Heart right ventricle (tissue), 16 donors: ENCODE results near the gene SRL. TPM values are rescaled to one million over a fixed set of nuclear protein-coding genes. Genes with fewer than 3 reads are reported as not detected.
A peak's percentile ranks its signal among the peaks of the same experiment; 100 is the strongest.

Source experiments
- ATAC-seq, 8 donors: fragments of 200-7000 bp; cut with Tn5 transposase; one replicate each; pipeline ENCODE4 v1.9.1; 2020; ENCODE audit warnings: mild to moderate bottlenecking in 8 of 8, moderate library complexity in 8 of 8, moderate number of reproducible peaks in 1 of 8
- DNase-seq, 2 donors: peaks; one replicate each; pipeline ENCODE4 v3.0.0-alpha.2; 2020
- H3K27ac ChIP-seq, 10 donors: fragments of 200-600 bp; sonication (generic) in 2 of 10; one replicate each; pipeline versions ENCODE4 v1.5.0 to v1.8.0; 2020 to 2022; ENCODE audit warnings: mild to moderate bottlenecking in 3 of 10
- H3K27me3 ChIP-seq, 7 donors: fragments of 200-600 bp; one replicate each; pipeline ENCODE4 v1.8.0; 2021 to 2022; ENCODE audit warnings: mild to moderate bottlenecking in 2 of 7
- H3K36me3 ChIP-seq, 9 donors: fragments of 200-600 bp; sonication (generic) in 1 of 9; one replicate each; pipeline versions ENCODE4 v1.5.0 to v1.8.0; 2020 to 2022; ENCODE audit warnings: mild to moderate bottlenecking in 2 of 9
- H3K4me1 ChIP-seq, 9 donors: fragments of 200-600 bp; sonication (generic) in 1 of 9; one replicate each; pipeline versions ENCODE4 v1.5.0 to v1.8.0; 2020 to 2022; ENCODE audit warnings: mild to moderate bottlenecking in 4 of 9
- H3K4me3 ChIP-seq, 10 donors: fragments of 200-600 bp; sonication (generic) in 2 of 10; one replicate each; pipeline versions ENCODE4 v1.5.0 to v1.8.0; 2020 to 2022; ENCODE audit warnings: mild to moderate bottlenecking in 7 of 10, moderate library complexity in 2 of 10
- H3K9me3 ChIP-seq, 11 donors: fragments of 200-600 bp in 10 of 11; sonication (generic) in 2 of 11; one replicate each; pipeline versions ENCODE4 v1.5.0 to v1.8.0; 2013 to 2022; ENCODE audit warnings: mild to moderate bottlenecking in 2 of 11, control low read depth in 1 of 11, moderate library complexity in 1 of 11
- WGBS, 2 donors: extraction: QIAGEN DNeasy Blood & Tissue Kit; methylation state at CpG; one replicate each; pipeline ENCODE4 v1.1.7; 2013; ENCODE audit warnings: inconsistent platforms in 1 of 2; 5-methylcytosine and 5-hydroxymethylcytosine counted together
- intact Hi-C, 10 donors: fragments of 100-400 bp; cut with DNase I; formaldehyde crosslinking; loops; one replicate each; pipeline versions ENCODE4 v1.11.1 to v1.14.2; 2022
- polyA plus RNA-seq, 2 donors: library from polyadenylated mRNA; stranded (reverse); fragments of 200-250 nt; gene quantifications; one replicate each; pipeline ENCODE4 v1.2.3, GENCODE V29; 2013
- total RNA-seq, 10 donors: library from RNA; stranded (reverse); fragmentation: NEBNext Ultra II Directional in 3 of 10; extraction: Animal tissue kit (Norgen Biotek cat#: 25700) in 3 of 10; gene quantifications; one replicate each; pipeline versions ENCODE4 v1.2.1 to v1.2.4, GENCODE V29; 2021 to 2023
- TF ChIP-seq, protein P1 (sequence below), 9 donors: fragments of 200-600 bp; sonication (generic) in 2 of 9; IDR thresholded peaks; one replicate each; pipeline versions ENCODE4 v1.5.0 to v1.8.0; 2021 to 2022; ENCODE audit warnings: antibody characterized with exemption in 9 of 9, mild to moderate bottlenecking in 5 of 9, moderate library complexity in 1 of 9
- donor health status: Arrhythmogenic right ventricular cardiomyopathy.
- donor health status: ischemic (EF 13 %, LVEDD 7.1; RV severe dilation, severe dysfunction).
- donor health status: healthy with polysubstance abuse.
- donor health status: DM: no; HTN: yes; CAD: no.
- donor health status: DM: no; HTN: no; CAD: no.
- donor health status: ischemic (EF 25% LVEDD 6.9; RV normal size, moderate dysfunction).
- donor health status: ischemic (EF 25% LVEDD 5.7; RV mildly dilated, moderate dysfunction).
- donor health status: healthy.
- donor health status: DM: yes; HTN: yes; CAD: no.
- donor health status: Ischemic cardiomyopathy.
- donor health status: ischemic (EF 35%, LVEDD 5.7; RV mildly dilated, moderate dysfunction).
- donor health status: nonischemic (EF 11% LVEDD 7.7; RV severe dilation, severe dysfunction).
- donor health status: DM: yes; HTN: yes; CAD: no.
- donor health status: PGD.
- donor health status: ischemic (EF 29% LVEDD 5.4; RV normal size, mild dysfunction).
- donor health status: nonischemic (EF 23%, LVEDD 6.1; RV moderate dilation, normal function).

SRL gene
- total and polyA plus RNA-seq, 12 donors, result 161 to 587 (median 478) TPM

DNA sequence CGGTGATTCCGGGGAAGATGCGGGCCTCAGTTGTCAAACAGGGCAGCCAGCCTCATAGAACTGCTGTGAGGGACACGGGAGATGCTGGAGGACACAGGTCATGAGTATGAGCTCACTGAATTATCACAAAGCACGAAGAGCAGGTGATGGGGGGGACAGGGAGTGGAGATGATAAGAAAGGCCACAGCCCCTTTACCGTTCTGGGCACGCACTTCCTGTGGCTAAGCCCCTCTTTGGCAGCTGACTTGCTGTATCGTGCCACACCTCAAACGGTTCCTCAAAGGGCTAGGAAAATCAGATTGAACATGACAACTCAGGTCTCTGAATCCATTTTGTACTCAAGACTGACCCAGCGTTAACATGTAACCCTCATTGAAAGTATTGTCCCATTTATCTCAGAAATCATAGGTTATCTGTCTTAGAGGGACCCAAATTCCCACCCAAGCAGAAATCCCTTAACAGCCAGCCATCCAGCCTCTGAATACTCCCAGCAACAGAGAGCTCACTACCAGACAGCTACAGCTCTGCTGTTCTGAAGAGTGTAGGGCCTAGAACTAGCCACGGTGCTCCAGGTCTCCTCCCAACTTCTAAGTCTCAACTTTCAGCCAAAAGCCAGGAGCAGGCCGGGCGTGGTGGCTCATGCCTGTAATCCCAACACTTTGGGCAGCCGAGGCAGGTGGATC is 5.0 kb upstream of the SRL start:
- Histone ChIP-seq H3K4me1 (peaks cover 0 to 20% (median 0%) of the 10 kb centered on the region in 9 donors), H3K36me3 (no peaks in the 10 kb centered on the region), H3K9me3 (no peaks in the 10 kb centered on the region), H3K27ac (peak overlapping the region in 4 of 10 donors; percentile 9 to 39 (median 30)), H3K27me3 (no peaks in the 10 kb centered on the region), H3K4me3 (no peak overlapping the region)
- DNase-seq (no peak), ATAC-seq (peak in 4 of 8 donors; percentile 10 to 31 (median 19))
- 67 to 74% methylated on average over 14 of the region's 14 CpGs for WGBS, 2 donors
- TF ChIP-seq, protein P1, sequence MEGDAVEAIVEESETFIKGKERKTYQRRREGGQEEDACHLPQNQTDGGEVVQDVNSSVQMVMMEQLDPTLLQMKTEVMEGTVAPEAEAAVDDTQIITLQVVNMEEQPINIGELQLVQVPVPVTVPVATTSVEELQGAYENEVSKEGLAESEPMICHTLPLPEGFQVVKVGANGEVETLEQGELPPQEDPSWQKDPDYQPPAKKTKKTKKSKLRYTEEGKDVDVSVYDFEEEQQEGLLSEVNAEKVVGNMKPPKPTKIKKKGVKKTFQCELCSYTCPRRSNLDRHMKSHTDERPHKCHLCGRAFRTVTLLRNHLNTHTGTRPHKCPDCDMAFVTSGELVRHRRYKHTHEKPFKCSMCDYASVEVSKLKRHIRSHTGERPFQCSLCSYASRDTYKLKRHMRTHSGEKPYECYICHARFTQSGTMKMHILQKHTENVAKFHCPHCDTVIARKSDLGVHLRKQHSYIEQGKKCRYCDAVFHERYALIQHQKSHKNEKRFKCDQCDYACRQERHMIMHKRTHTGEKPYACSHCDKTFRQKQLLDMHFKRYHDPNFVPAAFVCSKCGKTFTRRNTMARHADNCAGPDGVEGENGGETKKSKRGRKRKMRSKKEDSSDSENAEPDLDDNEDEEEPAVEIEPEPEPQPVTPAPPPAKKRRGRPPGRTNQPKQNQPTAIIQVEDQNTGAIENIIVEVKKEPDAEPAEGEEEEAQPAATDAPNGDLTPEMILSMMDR (IDR thresholded peaks at IDR 0.05), result no peak
- intact Hi-C loops, result loop anchor here in 2 of 10 donors (5.0 to 10.0 kb wide), 3 partner anchors 35 to 262 kb away; partner anchors contain the start of gene ADCY9 (in 1 of the 2)

DNA sequence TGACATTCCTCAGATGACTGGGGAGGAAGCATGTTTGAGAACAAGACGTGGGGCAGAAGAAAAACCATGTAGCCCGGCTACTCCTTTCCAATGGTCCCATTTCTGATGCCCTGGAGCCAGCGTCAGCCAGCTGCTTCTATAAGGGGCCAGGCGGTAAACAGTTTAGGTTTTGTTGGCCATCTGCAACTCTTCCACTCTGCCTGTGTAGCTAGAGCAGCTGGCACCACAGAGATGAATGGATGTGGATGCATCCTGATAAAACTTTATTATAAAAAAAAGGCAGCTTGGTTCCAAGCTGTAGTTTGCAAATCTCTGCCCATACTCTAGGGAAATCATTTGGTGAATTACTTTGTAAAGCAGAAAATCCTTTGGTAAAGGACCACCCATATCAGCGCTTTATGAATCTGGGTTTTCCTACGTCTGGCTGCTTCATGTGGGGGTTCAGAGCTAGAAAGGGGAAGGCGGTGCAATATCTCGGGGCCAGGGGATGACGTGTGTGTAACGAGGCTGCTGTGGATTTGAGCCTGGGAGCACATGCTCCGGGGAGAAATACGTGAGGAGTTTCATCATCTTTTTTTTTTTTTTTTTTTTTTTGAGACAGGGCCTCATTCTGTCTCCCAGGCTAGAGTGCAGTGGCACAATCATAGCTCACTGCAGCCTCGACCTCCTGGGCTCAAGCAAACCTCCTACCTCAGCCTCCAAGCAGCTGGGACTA is 3.4 kb upstream of the SRL start:
- H3K4me3 ChIP-seq, result no peak overlapping the region
- TF ChIP-seq, protein P1 (IDR thresholded peaks at IDR 0.05), result no peak
- 76 to 78% methylated on average over 13 of the region's 13 CpGs for WGBS, 2 donors

DNA sequence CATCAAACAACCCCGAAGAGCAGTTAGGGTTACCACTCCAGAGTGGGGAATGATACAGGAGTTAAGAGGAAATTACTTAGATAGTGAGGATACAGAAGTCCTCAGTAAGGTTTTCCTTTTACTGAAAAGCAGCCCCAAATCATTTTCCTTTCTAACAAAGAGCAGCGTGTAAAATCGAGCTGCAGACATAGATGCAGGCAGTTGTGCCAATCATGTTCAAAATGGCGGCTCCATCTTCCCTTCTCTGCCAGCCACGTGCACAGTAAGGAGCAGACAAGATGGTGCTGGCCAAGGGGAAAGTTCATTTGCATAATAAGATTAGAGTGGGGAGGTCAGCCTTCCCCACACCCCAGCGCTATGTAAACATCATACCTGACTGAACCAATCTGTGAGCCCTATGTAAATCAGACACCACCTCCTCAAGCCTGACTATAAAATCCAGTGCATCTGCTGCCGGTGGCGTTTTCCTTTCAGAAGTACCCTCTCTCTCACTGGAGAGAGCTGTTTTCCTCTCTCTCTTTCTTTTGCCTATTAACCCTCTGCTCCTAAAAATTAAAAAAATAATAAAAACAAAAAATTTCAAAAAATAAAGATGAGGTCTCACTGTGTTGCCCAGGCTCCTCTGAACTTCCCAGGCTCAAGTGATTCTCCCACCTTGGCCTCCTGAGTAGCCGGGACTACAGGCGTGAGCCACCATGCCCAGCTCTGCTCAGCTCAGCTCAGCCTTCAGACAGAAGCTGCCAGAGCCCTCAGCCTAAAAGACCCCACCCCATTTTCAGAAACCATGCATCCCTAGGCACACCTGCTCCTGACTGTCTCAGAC is 2.6 kb upstream of the SRL start:
- TF ChIP-seq, protein P1 (IDR thresholded peaks at IDR 0.05), result no peak
- ATAC-seq (no peak), DNase-seq (no peak)
- no peaks in the 10 kb centered on the region for H3K36me3 ChIP-seq
- WGBS, 2 donors, result 68 to 77% methylated on average over 10 of the region's 10 CpGs
- H3K27me3 ChIP-seq, result no peaks in the 10 kb centered on the region
- intact Hi-C loops, result loop anchor here in 5 of 10 donors (5.0 to 10.0 kb wide), 4 partner anchors 32 to 260 kb away; partner anchors contain the start of gene ADCY9 (in 1 of the 5)
- H3K9me3 ChIP-seq, result no peaks in the 10 kb centered on the region
- H3K27ac ChIP-seq, result no peak overlapping the region
- peaks cover 0 to 28% (median 0%) of the 10 kb centered on the region in 9 donors for H3K4me1 ChIP-seq
- no peak overlapping the region for H3K4me3 ChIP-seq

More for the DNA sequence above, 3.4 kb upstream of the SRL start:
- Histone ChIP-seq H3K27me3 (no peaks in the 10 kb centered on the region), H3K27ac (no peak overlapping the region), H3K4me1 (peaks cover 0 to 21% (median 0%) of the 10 kb centered on the region in 9 donors), H3K9me3 (no peaks in the 10 kb centered on the region), H3K36me3 (no peaks in the 10 kb centered on the region)
- no peak for ATAC-seq
- intact Hi-C loops, result loop anchor here in 2 of 10 donors (5.0 to 10.0 kb wide), 3 partner anchors 33 to 260 kb away; partner anchors contain the start of gene ADCY9 (in 1 of the 2)
- DNase-seq, result no peak
